Measurements from ENCODE around the gene CCDC88C. TPM values are rescaled to one million over a fixed set of nuclear protein-coding genes. Genes with fewer than 3 reads are reported as not detected.

The CCDC88C gene
- total RNA-seq, 1 donor from 2014 or later, result 48.2 TPM

DNA sequence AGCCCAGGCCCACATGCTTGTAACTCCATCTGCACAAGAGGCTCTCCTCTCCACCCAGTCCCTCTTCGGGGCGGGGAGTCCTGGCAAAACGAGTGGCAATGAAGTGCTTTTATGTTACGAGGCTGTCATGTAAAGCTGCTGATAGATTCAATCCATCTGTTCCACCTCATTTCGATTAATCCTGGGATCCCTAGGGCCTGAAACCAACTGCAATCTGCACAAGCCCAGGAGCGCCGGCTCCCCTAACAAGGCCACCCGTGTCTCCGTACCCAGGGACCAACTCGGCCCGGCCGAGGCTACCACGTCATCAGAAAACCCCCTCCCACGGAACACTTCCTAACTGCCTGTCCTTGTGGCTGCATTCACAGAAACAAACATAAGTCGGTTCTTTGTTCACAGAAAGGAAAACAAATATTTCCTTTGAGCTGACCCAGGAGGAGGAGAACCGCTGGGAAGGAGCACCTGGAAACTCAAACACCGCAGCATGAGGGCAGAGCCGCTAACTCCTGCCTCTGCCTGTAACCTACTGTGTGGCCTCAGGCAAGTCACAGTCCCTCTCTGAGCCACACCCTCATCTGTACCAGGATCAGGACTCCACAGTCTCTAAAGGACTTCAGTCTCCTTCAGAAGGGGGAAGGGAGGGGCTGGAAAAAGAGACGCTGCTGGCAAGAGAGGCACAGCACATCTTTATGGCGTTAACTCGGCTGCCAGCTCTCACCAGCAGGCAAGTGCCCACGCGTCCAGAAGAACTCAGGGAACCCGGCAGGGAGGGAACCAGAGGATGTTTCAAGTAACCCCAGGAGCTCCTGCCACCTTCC lies 47.8 kb downstream of the CCDC88C start:
- Mint-ChIP-seq H3K4me1 (ENCODE audit: unreplicated experiment) (peaks cover 65% of the 10 kb centered on the region), H3K9me3 (ENCODE audit: unreplicated experiment) (no peaks in the 10 kb centered on the region), H3K36me3 (ENCODE audit: low read depth, unreplicated experiment) (peaks cover 4% of the 10 kb centered on the region), H3K27ac (ENCODE audit: unreplicated experiment) (peak overlapping the region; percentile 77), H3K27me3 (ENCODE audit: unreplicated experiment) (peaks cover 4% of the 10 kb centered on the region), H3K4me3 (ENCODE audit: unreplicated experiment) (no peak overlapping the region)
- TF ChIP-seq, protein P1, sequence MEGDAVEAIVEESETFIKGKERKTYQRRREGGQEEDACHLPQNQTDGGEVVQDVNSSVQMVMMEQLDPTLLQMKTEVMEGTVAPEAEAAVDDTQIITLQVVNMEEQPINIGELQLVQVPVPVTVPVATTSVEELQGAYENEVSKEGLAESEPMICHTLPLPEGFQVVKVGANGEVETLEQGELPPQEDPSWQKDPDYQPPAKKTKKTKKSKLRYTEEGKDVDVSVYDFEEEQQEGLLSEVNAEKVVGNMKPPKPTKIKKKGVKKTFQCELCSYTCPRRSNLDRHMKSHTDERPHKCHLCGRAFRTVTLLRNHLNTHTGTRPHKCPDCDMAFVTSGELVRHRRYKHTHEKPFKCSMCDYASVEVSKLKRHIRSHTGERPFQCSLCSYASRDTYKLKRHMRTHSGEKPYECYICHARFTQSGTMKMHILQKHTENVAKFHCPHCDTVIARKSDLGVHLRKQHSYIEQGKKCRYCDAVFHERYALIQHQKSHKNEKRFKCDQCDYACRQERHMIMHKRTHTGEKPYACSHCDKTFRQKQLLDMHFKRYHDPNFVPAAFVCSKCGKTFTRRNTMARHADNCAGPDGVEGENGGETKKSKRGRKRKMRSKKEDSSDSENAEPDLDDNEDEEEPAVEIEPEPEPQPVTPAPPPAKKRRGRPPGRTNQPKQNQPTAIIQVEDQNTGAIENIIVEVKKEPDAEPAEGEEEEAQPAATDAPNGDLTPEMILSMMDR (IDR thresholded peaks at IDR 0.05; ENCODE audit: unreplicated experiment), result no peak
- no peak for DNase-seq (ENCODE audit: low spot score)

DNA sequence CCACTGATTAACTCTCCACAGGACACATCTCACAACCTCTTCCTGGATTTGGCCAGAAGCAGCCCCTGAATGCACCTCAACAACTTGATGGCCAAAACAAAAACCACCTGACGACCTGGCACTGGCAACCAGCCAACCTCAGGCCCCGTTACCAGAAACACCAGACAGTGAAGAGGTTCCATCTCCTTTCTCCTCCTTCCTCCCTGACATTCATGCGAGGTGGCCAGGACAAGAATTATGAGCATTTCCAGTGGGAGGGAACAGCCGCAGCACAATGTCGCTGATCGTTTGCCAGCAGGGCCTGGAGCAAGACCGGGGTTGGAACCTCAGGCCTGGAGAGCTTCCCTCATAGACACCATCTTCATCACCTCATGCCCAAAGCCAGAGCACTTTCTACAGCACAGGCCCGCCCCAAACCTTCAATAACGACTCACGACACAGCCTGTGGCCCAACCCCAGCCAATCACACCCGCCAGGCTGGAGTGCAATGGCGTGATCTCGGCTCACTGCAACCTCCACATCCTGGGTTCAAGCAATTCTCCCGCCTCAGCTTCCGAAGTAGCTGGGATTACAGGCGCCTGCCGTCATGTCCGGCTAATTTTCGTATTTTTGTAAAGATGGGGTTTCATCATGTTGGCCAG lies 48.7 kb downstream of the CCDC88C start:
- Mint-ChIP-seq H3K27me3 (ENCODE audit: unreplicated experiment) (peaks cover 2% of the 10 kb centered on the region), H3K4me1 (ENCODE audit: unreplicated experiment) (peaks cover 56% of the 10 kb centered on the region), H3K9me3 (ENCODE audit: unreplicated experiment) (no peaks in the 10 kb centered on the region), H3K4me3 (ENCODE audit: unreplicated experiment) (peak overlapping the region; percentile 31), H3K36me3 (ENCODE audit: low read depth, unreplicated experiment) (no peaks in the 10 kb centered on the region), H3K27ac (ENCODE audit: unreplicated experiment) (peak overlapping the region; percentile 74)
- TF ChIP-seq, protein P1 (IDR thresholded peaks at IDR 0.05; ENCODE audit: unreplicated experiment), result no peak
- DNase-seq (ENCODE audit: low spot score), result no peak

DNA sequence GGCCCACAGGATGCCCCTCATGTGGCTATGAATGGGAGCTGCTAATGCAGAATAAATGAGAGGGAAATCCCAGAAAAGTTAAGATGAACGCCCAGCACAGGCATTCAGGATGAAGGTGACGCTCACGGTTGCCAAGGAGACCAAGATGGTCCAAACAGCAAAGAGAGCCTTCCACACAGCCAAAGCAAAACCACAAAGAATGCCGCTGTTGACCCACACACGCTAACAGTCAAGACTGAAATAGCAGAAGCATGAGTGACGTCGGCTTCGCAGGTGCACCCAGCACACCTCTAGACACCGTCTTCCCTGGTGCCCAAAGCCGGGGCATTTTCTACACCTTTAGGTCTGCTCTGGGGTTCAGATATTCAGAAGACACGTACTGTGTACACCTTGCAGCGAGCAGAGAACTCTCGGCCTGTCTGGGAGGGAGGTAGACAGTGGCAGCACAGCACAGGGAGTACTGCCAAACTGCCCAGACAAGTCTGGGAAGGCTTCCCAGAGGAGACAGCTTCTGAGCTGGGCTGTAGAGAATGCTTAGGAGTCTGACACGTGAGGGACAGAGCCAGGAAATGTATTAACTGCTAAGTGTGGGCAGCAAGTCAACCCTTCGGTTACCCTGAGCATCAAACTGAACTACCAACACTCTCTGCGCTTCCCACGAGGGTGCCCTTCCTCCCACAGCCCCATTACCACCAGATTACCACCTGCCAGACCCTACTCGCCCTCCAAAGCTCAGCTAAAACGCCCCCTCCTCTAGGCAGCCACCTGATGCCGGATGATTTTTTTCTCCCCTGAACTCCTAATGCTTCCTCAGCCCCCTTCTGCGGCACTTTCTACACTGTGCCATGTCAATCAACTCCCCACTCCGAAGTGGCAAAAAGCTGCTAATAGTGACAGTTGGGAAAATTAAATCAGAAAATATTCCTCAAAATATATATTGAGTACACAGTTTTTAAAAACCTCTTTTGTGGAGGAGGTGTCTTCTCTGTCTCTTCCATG lies 50.1 kb downstream of the CCDC88C start:
- Mint-ChIP-seq H3K4me1 (ENCODE audit: unreplicated experiment) (peaks cover 43% of the 10 kb centered on the region), H3K9me3 (ENCODE audit: unreplicated experiment) (no peaks in the 10 kb centered on the region), H3K36me3 (ENCODE audit: low read depth, unreplicated experiment) (no peaks in the 10 kb centered on the region), H3K4me3 (ENCODE audit: unreplicated experiment) (no peak overlapping the region), H3K27me3 (ENCODE audit: unreplicated experiment) (peaks cover 2% of the 10 kb centered on the region), H3K27ac (ENCODE audit: unreplicated experiment) (peak overlapping the region; percentile 79)
- TF ChIP-seq, protein P1 (IDR thresholded peaks at IDR 0.05; ENCODE audit: unreplicated experiment), result no peak
- DNase-seq (ENCODE audit: low spot score), result no peak

DNA sequence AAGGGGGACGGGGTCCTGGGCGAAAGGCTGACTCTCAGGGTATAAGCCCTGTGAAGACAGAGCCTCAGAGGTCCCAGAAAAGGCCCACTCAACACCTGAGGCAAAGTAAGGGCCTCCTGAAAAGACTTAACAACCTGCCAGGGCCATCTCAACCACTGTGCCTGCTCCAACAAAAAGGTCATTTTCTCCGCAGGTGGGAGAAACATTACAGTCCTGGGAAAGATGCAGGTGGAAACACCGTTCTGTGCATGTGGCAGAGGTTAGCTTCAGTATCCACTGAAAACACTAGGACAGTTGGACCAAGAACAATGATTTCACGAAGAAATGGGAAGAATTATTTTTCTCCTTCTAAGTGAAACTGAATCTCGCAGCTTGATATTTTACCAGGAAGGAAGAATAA lies 50.9 kb downstream of the CCDC88C start:
- TF ChIP-seq, protein P1 (IDR thresholded peaks at IDR 0.05; ENCODE audit: unreplicated experiment), result no peak
- Mint-ChIP-seq H3K9me3 (ENCODE audit: unreplicated experiment) (no peaks in the 10 kb centered on the region), H3K27ac (ENCODE audit: unreplicated experiment) (peak overlapping the region; percentile 42), H3K36me3 (ENCODE audit: low read depth, unreplicated experiment) (no peaks in the 10 kb centered on the region), H3K4me3 (ENCODE audit: unreplicated experiment) (no peak overlapping the region), H3K27me3 (ENCODE audit: unreplicated experiment) (peaks cover 4% of the 10 kb centered on the region), H3K4me1 (ENCODE audit: unreplicated experiment) (peaks cover 38% of the 10 kb centered on the region)
- no peak for DNase-seq (ENCODE audit: low spot score)

Data from endothelial cell (in vitro differentiated cells).